ENCODE results near the gene GPR141. TPM values are rescaled to one million over a fixed set of nuclear protein-coding genes. Genes with fewer than 3 reads are reported as not detected.

Gene GPR141, protein sequence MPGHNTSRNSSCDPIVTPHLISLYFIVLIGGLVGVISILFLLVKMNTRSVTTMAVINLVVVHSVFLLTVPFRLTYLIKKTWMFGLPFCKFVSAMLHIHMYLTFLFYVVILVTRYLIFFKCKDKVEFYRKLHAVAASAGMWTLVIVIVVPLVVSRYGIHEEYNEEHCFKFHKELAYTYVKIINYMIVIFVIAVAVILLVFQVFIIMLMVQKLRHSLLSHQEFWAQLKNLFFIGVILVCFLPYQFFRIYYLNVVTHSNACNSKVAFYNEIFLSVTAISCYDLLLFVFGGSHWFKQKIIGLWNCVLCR
- total RNA-seq (2022) (not detected in 2 replicates), Bru-seq, nascent RNA (not detected), BruChase-seq, experiment 1, labeled RNA remaining after a 2-hour chase (not detected), BruChase-seq, experiment 2, labeled RNA remaining after a 6-hour chase (not detected)
- long read RNA-seq, result 0 reads

GRCh38 chr7:37683246-37684120 is at the start of gene GPR141:
GPR141 (plus strand) TSS chr7:37683766; CDS start chr7:37740394, 56,628 bp downstream.
- no peaks in the 10 kb centered on the region for H3K4me1 Mint-ChIP-seq (ENCODE audit: low read depth, unreplicated experiment)
- no peak for DNase-seq

DNA sequence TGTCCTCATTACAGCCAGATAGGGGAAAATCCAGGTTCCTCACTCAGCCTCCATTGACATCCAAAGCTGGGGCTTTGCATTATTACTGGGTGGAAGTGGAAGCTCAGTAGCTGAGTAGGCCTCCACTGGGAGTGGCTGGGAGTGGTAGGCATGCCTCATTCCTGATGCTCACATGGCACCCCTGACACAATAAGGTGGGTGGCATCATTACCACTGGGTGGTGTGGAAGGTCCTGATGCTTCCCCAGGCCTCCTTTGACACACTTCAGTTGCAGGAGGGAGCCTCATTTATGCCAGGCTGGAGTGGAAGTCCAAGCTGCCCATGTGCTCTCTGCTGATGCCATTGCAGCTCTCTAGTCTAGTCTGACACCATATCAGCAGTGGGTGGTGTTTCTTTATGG is 48.2 kb upstream of the GPR141 start:
- no peaks in the 10 kb centered on the region for H3K36me3 ChIP-seq (ENCODE audit: control insufficient read depth, insufficient read depth, low read length)
- Mint-ChIP-seq H3K27ac (ENCODE audit: unreplicated experiment) (no peak overlapping the region), H3K4me3 (ENCODE audit: unreplicated experiment) (no peak overlapping the region), H3K36me3 (ENCODE audit: insufficient read depth, unreplicated experiment) (no peaks in the 10 kb centered on the region), H3K4me1 (ENCODE audit: low read depth, unreplicated experiment) (no peaks in the 10 kb centered on the region), H3K9me3 (ENCODE audit: unreplicated experiment) (no peaks in the 10 kb centered on the region), H3K27me3 (ENCODE audit: insufficient read depth, unreplicated experiment) (peaks cover 7% of the 10 kb centered on the region)
- ChIA-PET POLR2A (no interaction called here), CTCF (no interaction called here)
- TF ChIP-seq, protein P1, sequence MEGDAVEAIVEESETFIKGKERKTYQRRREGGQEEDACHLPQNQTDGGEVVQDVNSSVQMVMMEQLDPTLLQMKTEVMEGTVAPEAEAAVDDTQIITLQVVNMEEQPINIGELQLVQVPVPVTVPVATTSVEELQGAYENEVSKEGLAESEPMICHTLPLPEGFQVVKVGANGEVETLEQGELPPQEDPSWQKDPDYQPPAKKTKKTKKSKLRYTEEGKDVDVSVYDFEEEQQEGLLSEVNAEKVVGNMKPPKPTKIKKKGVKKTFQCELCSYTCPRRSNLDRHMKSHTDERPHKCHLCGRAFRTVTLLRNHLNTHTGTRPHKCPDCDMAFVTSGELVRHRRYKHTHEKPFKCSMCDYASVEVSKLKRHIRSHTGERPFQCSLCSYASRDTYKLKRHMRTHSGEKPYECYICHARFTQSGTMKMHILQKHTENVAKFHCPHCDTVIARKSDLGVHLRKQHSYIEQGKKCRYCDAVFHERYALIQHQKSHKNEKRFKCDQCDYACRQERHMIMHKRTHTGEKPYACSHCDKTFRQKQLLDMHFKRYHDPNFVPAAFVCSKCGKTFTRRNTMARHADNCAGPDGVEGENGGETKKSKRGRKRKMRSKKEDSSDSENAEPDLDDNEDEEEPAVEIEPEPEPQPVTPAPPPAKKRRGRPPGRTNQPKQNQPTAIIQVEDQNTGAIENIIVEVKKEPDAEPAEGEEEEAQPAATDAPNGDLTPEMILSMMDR (IDR thresholded peaks at IDR 0.05; ENCODE audit: insufficient read depth in 1 of 2, low read depth in 1 of 2, low read length in 1 of 2, severe bottlenecking in 1 of 2, unreplicated experiment in 1 of 2), result no peak
- no TSS peak for BruUV-seq (replicated peaks)
- no peak overlapping the region for H3K4me3 ChIP-seq (ENCODE audit: low read depth, low read length)
- DNase-seq, result no peak
- H3K9me3 ChIP-seq, result no peaks in the 10 kb centered on the region
- intact Hi-C loops (cut with micrococcal nuclease; ENCODE audit: unreplicated experiment), result no loop called here
- H3K27me3 ChIP-seq (replicated peaks; ENCODE audit: control insufficient read depth, insufficient read depth, low read length), result no peaks in the 10 kb centered on the region
- no peaks in the 10 kb centered on the region for H3K4me1 ChIP-seq

More at GRCh38 chr7:37683246-37684120, at the start of gene GPR141:
- BruUV-seq (replicated peaks), result no TSS peak
- H3K4me3 Mint-ChIP-seq (ENCODE audit: unreplicated experiment), result no peak within 1 kb of the TSS
- CTCF ChIA-PET, result no interaction called here
- Histone ChIP-seq H3K27me3 (replicated peaks; ENCODE audit: control insufficient read depth, insufficient read depth, low read length) (no peaks in the 10 kb centered on the region), H3K9me3 (no peaks in the 10 kb centered on the region), H3K36me3 (ENCODE audit: control insufficient read depth, insufficient read depth, low read length) (no peaks in the 10 kb centered on the region), H3K4me3 (ENCODE audit: low read depth, low read length) (no peak within 1 kb of the TSS), H3K4me1 (no peaks in the 10 kb centered on the region)
- H3K36me3 Mint-ChIP-seq (ENCODE audit: insufficient read depth, unreplicated experiment), result no peaks in the 10 kb centered on the region
- peaks cover 4% of the 10 kb centered on the region for H3K27me3 Mint-ChIP-seq (ENCODE audit: insufficient read depth, unreplicated experiment)
- intact Hi-C loops (cut with micrococcal nuclease; ENCODE audit: unreplicated experiment), result no loop called here
- POLR2A ChIA-PET, result no interaction called here
- H3K27ac Mint-ChIP-seq (ENCODE audit: unreplicated experiment), result no peak within 1 kb of the TSS
- no peaks in the 10 kb centered on the region for H3K9me3 Mint-ChIP-seq (ENCODE audit: unreplicated experiment)
- TF ChIP-seq, protein P1 (IDR thresholded peaks at IDR 0.05; ENCODE audit: insufficient read depth in 1 of 2, low read depth in 1 of 2, low read length in 1 of 2, severe bottlenecking in 1 of 2, unreplicated experiment in 1 of 2), result no peak

GRCh38 chr7:37642028-37642540 is 41.5 kb upstream of the GPR141 start:
- POLR2A ChIA-PET, result no interaction called here
- CTCF ChIA-PET, result no interaction called here
- TF ChIP-seq, protein P1 (IDR thresholded peaks at IDR 0.05; ENCODE audit: insufficient read depth in 1 of 2, low read depth in 1 of 2, low read length in 1 of 2, severe bottlenecking in 1 of 2, unreplicated experiment in 1 of 2), result no peak
- no peak overlapping the region for H3K4me3 ChIP-seq (ENCODE audit: low read depth, low read length)
- no peak overlapping the region for H3K27ac Mint-ChIP-seq (ENCODE audit: unreplicated experiment)
- H3K27me3 ChIP-seq (replicated peaks; ENCODE audit: control insufficient read depth, insufficient read depth, low read length), result no peaks in the 10 kb centered on the region
- no TSS peak for BruUV-seq (replicated peaks)
- no peaks in the 10 kb centered on the region for H3K36me3 Mint-ChIP-seq (ENCODE audit: insufficient read depth, unreplicated experiment)
- H3K4me1 Mint-ChIP-seq (ENCODE audit: low read depth, unreplicated experiment), result no peaks in the 10 kb centered on the region
- H3K4me3 Mint-ChIP-seq (ENCODE audit: unreplicated experiment), result no peak overlapping the region
- no peaks in the 10 kb centered on the region for H3K9me3 ChIP-seq
- no peaks in the 10 kb centered on the region for H3K36me3 ChIP-seq (ENCODE audit: control insufficient read depth, insufficient read depth, low read length)
- no peak for DNase-seq
- H3K27me3 Mint-ChIP-seq (ENCODE audit: insufficient read depth, unreplicated experiment), result no peaks in the 10 kb centered on the region
- H3K4me1 ChIP-seq, result no peaks in the 10 kb centered on the region
- H3K9me3 Mint-ChIP-seq (ENCODE audit: unreplicated experiment), result no peaks in the 10 kb centered on the region
- intact Hi-C loops (cut with micrococcal nuclease; ENCODE audit: unreplicated experiment), result no loop called here
